Stimulated activated CD4-positive, alpha-beta T cell treated with anti-CD3 and anti-CD28 coated beads, TNF-alpha, amount 100 ng/mL, for 48 hours (primary cell): ENCODE measurements around the gene DNAH6.
"Not testable (repeated sequence)": the region's sequence is repeated elsewhere in the genome, so short reads cannot be mapped to it uniquely, and the experiment has no call there.

Source experiments
- DNase-seq, 3 donors: peaks; one replicate each; pipeline ENCODE4 v3.0.0-alpha.2; 2020; ENCODE audit warnings: low read depth in 3 of 3

DNAH6 gene

DNA sequence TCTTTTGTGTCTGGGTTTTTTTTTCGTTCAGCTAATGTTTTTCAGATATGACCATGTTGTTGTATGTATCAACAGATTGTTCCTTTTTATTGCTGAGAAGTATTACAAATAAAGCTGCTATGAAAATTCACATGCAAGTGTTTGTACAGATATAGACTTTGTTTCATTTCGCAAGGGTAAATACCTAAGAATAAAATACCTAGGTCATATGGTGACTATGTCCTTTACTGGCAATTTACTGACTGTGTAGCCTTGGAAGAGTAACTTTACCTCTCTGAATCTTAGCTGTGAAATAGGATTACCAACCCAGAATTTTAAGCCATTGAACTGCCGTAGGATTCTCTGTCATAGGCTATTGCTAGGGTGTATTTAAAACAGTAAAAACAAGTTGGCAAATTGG, 19.0 kb upstream of the DNAH6 start:
- DNase-seq, result no peak

DNA sequence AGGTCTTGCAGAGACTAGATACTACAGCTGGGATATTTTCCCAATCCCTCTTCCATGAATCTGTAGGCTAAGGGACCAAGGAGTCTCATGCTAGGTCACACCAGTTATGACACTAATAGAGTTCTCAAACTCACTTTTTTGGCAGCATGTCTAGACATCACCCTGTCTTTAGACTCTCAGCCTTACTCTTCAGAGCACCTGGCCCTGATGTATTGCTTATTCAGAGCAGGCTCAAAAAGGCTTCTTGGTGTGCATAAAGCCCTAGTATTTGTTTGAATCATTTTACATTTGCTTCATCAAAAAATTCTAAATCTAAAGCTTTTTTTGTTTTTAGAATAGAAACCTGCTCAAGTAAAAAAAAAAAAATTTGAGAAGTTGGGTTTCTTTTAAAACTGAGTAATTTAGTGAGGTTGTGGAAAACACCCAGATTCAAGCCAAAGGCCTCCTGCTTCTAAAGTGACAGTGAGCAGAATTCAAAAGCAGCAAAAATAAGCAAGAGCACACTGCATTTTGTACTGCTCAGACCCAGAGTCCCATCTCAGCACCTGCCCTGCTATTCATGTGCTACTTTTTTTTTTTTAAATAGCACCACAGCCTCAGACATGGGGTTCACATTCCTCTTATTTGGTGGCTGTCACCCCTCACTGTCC, 18.0 kb upstream of the DNAH6 start:
- DNase-seq, result no peak

DNA sequence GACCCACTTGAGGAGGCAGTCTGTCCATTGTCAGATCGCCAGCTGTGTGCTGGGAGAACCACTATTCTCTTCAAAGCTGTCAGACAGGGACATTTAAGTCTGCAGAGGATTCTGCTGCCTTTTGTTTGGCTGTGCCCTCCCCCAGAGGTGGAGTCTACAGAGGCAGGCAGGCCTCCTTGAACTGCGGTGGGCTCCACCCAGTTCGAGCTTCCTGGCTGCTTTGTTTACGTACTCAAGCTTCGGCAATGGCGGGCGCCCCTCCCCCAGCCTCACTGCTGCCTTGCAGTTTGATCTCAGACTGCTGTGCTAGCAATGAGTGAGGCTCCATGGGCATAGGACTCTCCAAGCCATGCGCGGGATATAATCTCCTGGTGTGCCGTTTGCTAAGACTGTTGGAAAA, 5.3 kb upstream of the DNAH6 start:
- not testable (repeated sequence) for DNase-seq

DNA sequence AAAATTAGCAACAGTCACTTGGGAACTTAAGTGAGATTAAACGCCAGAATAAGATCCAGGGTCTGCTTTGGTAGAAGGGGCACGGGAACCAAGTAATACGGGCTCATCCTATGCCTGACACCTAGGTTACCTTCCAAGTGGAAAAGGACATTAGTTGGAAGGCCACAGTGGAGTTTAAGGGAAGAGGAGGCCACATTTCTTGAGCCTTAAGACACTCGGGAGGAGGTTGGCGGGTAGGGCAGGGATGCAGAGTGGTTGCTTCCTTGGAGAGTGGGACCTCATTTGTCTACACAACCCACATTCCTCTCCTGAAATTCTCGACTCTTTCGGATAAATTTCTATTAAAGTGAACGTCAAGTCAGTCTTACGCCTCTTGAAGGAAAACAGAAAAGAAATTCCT, 510 bp upstream of the DNAH6 start:
- DNase-seq, result no peak

DNA sequence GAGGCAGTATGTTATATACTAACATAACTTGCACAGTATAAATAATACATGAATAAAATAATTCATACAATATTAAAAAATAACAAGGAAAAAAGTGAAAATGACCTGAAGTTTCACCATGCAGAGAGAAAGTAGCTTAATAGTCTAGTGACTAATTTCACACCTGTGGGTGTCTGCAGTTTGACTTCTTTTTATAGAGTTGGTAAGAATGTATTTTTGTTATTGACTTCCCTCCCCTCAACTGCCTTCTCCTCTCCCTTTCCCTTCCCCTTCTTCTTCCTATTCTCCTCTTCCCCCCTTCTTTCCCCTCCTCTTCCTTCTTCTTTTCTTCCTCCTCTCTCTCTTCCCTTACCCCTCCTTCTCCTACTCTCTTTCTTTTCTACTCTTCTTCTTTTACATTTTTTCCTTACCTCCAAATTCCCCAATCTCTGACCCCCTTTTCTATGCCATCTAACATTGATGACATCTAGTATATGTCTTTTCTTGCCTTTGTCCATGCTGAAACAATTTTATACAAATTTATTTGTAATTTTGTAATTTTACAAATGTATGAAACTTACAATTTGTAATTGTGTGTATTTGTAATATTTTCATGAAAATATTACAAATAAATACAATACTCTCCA, 3.1 kb downstream of the DNAH6 start:
- no peak for DNase-seq

DNA sequence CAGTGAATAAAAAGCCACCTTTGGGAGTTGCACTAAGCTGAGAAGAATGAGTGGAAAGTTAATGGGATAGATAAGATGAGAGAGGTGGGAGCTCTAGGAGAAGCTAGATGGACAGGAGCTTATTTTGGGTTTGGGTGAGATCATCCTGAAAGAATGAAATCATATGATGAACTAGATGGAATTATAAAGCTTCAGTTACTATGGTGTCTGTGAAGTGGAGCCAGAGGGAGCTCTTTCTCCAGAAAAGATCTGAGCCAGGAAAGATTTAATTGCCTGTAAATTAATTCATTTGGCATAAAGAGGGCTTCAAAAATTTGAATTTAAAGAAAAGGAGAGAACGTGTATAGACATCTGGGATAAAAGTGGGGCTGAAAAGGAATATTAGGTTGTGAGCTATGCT, 10.3 kb downstream of the DNAH6 start:
- DNase-seq, result no peak

DNA sequence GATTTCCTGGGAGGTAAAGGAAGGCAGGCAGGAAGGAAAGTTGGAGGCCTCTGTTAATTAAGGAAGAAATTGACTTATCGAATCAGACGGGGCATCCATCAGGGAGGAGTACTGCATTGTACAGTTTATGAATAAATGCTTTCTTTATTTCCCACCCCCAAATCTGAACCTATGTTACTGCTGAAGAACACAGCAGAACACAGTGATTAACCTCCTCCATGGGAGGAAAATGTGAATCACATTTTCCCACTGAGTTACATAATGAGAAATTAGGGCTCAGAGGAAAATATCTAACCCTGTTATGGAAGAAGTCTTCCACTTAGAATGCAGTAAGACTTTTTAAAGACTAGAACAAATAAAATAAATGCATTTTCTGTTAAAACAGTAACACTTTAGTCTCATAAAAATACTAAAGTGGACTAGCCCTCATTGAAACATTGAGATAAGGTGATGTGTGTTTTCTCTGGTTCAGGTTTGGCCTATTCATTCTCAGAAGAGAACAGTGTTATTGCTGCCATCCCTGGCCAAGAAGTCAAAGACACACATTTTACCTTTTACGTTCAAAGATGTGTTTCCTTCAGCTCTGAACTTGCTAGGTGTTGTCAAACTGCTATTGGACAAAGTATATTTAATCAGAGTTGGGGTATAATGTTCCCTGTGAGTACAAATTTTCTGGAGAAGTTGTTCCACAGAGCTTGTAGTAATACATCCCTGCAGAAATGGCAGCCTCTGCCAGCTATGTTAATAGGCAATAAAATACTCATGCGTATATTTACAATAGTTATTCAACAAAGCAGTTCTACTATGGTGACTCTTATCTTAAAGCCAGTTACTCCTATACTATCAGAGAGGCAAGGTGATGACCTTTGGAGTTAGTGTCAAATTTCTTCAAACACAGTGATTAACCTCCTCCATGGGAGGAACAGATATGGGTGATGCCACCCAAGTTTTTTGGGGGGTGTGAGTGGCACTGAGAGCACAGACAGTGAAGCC, 11.1 kb downstream of the DNAH6 start:
- no peak for DNase-seq

DNA sequence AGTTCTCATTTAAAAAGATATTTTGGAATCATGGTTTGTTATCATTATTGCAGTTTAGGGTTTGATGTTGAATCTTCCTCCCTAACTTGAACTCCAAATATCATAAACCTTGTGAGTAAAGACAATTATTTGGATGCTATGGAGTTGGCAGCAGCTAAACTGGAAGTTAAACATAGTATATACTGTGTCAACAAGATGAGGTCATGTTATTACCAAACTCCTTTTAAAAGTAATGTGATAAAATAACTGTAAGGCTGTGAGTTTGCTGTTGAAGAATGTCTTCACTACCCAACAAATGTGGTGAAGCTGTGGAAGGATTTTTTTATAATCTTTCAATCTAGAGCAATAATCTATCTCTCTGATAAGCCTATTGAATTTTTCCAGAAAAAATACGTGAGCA, 16.0 kb downstream of the DNAH6 start:
- DNase-seq, result no peak

DNA sequence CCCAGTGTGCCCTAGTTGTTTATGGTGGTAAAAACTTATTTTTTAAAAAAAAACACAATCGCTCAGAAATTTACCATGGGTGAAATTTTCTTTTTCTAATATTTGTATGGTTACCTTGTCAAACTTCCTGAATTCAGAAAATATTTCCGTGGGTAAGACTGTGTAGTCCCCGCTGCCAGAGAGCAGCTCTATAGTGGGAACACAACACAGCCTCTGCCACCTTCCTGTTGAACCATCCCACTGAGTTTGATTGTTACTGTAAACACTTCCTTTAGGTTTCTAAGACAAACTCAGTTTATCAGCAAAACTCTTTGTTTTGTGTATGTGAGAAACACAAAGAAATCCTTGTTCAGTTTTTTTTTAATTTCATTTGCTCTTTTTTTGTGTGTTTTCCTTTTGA, 17.9 kb downstream of the DNAH6 start:
- no peak for DNase-seq

DNA sequence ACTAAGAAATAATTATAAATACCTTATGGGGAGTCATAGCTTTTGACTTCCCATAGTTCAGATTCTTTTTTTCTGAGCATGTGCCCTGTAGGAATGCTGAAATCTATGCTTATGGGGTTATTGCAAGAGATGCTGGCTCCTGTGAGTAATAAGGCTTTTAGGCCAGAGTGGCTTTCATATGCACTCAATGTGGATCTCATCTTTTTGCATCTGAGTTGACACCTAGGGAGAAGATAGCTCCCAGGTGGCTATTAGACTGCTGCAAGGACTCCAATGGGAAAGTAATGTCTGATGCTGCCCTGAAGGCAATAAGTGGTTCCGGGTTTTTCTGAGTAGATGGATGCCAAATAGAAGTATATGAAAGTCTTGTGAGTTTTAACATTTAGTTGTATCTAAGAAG, 21.0 kb downstream of the DNAH6 start:
- DNase-seq, result no peak

DNA sequence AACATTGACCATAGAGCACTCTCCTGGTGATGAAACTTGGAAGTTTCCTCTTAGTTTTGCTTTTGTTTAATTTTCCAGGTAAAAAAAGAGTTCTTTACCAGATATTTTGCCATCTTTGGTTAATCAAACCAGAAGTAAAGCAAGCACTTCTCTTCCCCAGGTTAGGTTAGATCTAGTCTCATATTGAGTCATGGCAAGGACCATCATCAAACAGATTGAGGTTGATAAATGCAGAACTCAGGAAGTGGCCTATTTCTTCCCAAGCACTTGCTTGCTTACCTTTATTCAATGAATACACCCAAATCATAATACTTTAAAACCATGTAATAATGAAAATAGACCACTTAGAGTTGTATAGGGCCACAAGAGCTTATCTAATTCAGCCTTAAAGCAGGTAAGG, 23.4 kb downstream of the DNAH6 start:
- DNase-seq, result no peak

DNA sequence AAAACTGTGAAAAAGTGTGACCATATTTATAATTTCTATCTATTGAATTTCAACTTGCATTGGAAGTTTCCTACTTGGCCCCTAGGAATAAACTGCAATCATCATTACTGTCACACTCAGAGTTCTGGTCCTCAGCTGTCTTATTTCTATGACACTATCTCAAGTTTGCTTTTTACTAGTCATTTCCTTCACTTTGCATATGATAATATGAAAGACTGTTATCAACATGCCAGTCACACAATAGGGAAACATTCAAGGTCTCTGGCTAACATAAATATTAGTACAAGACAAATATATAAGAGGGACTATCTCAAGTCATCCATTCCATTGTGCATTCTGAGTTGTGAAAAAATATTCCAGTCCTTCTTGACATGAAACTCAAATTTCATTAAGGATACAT, 28.7 kb downstream of the DNAH6 start:
- no peak for DNase-seq

DNA sequence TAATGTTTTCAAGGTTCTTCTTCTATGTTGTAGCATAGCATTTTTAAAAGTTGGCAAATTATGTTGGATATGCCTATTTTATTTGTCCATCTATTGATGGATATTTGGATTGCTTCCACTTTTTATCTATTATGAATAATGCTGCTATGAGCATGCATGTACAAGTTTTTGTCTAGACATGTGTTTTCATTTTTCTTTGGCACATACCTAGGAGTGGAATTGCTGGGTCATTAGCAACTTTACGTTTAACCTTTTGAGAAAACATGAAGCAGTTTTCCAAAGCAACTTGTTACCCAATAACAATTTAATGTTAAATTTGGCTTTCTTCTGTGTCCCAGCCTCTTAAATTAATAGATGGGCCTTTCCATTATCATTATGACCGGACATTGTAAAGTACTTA, 30.3 kb downstream of the DNAH6 start:
- no peak for DNase-seq

DNA sequence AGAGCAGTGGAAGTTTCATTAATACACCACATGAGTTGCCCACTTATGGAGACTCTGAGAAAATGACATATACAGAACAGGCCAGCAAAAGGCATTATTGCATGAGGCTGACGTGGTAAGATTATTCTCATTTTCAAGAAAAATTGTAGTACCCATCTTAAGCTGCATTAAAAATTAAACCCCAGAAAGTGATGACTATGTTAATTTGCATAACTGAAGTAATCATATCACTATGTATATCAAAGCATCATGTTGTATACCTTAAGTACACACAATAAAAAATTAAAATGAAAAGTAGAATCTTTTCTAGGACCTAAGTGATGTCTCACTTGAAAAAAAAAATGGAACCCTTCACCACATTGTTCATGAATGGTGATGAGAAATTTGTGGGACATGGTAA, 32.0 kb downstream of the DNAH6 start:
- DNase-seq, result no peak

DNA sequence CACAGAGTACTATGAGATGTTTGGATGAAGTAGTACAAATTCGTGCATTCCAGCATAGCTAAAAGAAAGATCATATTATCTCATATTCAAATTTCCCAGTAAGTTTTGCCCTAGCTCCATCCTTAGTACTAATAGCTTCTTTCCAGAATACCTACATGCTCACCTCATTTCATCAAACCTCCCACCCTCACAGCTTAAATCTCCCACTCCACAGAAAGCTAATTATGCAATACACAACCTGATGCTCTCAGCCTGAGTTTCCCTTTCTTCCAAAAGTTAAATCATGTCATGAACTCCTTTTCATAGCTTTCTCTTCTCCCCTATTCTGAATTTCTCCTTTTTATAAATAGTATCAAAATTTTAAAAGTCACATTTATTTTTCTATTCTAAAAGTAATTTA, 34.6 kb downstream of the DNAH6 start:
- no peak for DNase-seq

DNA sequence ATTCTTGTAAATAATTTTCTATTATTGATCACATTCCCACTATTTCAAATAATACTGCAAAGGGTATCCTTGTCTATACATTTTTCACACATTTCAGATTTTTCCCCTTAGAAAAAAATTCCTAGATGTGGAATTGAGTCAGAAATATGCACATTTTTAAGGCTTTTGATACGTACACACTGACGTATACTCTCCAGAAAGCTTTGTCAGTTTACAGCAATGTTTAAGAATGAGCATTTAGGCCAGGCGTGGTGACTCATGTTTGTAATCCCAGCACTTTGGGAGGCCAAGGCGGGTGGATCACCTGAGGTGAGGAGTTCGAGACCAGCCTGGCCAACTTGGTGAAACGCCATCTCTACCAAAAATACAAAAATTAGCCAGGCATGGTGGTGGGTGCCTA, 35.2 kb downstream of the DNAH6 start:
- DNase-seq, result not testable (repeated sequence)

DNA sequence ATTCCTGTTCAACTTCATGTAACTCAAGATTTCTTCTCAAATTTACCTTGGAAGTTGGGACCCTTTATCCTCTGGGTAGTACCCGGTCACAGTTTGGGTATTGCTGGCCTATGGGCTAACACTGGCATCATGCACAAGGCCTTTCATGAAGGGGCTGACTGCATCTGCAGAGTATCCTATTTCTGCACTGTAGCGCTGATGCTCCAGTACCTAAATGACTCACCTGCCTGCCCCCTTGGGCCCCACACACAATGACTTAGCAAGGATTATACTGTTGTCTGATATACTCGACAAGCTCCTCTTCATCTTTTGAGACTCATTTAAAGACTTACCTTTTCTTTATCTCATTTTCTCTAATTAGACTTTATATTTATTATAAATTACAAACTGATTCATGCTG, 39.9 kb downstream of the DNAH6 start:
- peak in 1 of 3 donors; percentile 2 for DNase-seq

DNA sequence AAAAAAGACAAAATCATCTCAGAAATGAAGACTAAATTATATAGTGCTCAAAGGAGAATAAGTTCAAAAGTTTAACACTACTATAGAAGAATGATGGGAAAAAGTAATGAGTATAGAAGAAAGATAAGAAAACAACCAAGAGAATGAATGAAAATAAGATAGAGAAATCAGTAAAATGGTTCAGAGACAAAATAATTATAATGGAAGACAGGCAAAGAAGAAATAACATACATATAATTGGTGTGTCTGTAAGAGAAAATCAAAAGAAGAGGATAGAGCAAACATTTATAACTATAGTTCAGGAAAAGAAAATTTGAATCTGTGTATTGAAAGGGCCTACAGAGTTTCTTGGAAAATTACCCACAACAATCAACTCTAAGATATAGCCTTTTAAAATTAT, 43.5 kb downstream of the DNAH6 start:
- no peak for DNase-seq

DNA sequence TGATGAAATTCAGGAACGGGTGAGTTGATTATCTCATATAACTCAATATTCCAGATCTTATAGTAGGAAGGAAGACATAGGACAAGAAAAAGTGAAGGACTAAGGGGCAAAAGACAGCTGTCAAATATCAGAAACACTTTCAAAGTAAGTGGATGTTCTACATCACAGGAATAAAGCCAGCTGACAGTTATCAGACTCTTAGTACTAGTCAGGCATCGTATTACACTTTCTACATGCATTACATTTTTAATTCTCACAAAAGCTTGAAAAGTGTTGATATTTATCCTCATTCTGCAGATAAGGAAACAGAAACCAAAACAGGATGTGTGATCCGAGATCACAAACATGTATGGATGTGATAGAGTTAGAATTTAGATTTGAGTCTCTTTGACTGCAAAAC, 63.4 kb downstream of the DNAH6 start:
- DNase-seq, result no peak

DNA sequence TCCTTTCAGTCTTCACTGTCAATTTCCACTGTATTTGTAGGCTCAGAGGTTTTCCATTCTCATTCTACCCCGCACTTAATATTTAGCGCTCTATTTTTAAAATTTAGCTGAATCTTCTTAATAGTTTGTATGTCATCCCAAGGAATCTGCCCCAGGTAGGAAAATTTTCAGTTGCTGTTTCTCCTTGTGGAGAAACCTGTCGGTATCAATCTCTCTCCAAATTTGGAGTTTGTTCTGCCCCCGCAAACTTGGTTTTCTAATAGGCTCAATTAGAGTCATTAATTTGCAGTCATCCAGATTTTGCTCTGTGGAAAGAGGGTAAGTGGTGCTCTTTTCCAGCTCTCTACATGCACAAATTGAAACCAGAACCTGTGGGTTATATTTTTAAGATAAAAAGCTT, 87.6 kb downstream of the DNAH6 start:
- DNase-seq, result no peak

DNA sequence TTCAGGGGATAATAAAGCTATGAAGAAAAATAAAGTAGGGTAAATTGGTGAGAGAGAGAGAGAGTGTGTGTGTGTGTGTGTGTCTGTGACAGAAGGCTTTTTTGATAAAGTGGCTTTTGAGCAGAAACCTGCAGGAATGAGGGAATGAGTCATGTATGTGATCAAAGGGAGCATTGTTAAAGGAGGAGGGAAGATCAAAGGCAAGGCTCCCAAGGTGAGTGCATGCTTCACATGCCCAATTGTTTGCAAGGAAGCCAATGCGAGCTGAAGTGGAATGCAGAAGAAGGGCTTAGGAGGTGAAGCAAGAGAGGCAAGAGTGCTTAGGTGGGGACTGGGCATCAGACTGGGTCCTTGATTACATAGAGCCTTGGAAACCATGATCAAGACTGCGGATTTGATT, 96.8 kb downstream of the DNAH6 start:
- DNase-seq, result no peak

DNA sequence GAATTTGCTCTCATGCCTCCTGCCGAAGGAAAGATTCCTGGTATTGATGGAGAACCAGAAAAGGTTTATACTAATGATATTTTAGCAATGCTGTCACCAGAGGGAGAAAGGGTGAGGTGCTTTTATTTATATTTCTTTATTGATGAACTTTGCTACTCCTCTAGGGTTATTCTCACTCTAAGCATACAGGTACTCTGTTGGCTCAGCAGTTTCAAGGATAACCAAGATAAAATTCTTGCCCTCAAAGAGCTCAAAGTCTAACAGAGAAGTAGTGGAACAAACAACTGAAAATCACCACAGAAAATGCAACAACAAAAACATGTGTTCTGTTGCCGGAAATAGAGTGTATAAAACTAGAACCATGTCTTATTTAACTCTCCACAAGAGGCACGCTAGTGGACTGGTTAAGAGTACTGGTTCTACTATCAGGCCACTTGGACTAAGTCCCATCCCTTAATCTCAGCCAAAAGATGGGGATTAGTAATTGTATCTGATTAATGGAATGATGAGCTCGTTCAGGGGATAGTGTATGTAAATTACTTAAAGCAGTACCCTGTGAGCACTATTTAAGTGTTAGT, 103.6 kb downstream of the DNAH6 start:
- DNase-seq, result no peak

DNA sequence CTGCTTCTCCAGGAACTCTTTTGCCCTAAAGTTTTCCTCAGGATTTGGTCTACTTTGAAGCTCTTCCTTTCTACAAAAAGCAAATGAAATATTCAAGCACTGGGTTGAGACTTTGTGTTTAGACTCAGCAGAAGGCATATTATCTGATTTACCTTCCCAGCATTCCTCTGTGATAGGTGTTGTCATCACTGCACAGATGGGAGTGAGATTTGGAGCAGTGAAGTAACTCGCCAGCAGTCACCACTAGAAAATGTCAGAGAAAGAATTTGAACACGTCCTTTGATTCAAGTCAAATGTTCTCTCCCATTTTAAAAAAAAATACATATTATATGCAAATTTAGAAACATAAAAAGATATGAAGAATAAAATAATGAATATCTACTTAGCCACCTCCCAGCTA, 112.2 kb downstream of the DNAH6 start:
- DNase-seq, result no peak
